GM18861 (cell line): Measurements from ENCODE around the gene LIPC.

Experiments
- ATAC-seq: cut with Tn5 transposase; IDR thresholded peaks from one replicate; pipeline ENCODE4 v1.9.1; 2021; ENCODE audit not compliant: unreplicated experiment

The LIPC gene

GRCh38 chr15:58453931-58454793, 22.4 kb downstream of the LIPC start:
- ATAC-seq: no peak

DNA sequence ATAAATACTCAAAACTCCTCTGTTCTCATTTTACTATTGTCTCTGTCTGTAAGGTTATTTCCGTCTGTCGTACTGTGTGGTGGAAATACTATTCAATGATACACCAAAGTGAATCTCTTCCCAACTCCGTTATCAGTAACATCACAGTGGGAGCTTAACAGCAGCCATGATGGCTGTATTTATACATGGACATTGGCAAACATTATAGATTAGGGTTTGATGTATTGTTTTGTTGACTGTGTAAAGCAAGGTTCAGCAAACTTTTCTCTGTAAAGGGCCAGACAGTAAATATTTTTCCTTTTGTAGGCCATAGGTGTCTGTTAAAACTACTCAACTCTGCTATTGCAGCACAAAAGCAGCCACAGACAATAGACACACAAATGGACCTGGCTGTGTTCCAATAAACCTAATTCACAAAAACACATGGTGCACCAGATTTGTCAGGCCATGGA, 23.2 kb downstream of the LIPC start:
- no peak for ATAC-seq

DNA sequence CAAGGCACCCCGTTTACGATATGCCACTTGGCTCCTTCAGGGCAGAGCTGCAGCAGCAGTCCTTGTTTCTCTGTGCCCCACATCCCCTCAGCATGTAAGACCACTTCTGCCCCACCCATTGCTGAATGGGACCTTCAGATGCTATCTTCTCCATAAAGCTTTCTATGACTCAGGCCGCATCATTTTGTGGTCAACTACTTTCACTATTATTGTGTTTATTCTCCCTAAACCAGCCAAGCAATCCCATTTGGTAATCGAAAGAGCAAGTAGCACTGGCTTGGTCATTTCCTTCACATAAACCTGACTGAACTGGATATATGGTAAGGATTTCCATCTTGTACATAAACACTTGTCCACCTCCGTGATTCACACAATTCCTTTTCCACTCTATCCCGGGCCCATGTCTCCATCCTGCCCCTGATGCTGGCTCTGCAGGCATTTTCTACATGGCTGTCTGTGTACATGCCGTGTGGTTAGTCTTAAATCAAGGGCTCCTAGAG, 25.7 kb downstream of the LIPC start:
- peak; percentile 63 for ATAC-seq

DNA sequence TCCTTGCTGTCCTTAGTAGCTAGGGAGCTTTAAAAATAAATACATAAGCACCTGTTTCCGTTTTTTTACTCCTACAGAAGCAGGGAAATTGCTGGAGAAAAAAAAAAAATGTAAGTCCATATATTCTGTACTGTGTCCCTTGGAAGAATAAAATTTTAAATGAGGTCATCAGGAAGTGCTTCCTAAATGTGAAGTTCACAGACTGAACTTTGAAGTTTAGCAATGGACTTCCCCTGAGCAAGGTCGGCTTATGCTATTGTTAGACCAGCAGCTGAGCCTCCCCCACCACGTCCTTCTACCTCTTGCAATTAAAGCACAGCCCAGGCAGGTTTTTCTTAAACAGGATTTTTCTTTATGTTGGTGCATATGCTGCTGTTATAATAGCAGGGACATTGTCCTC, 26.3 kb downstream of the LIPC start:
- no peak for ATAC-seq

DNA sequence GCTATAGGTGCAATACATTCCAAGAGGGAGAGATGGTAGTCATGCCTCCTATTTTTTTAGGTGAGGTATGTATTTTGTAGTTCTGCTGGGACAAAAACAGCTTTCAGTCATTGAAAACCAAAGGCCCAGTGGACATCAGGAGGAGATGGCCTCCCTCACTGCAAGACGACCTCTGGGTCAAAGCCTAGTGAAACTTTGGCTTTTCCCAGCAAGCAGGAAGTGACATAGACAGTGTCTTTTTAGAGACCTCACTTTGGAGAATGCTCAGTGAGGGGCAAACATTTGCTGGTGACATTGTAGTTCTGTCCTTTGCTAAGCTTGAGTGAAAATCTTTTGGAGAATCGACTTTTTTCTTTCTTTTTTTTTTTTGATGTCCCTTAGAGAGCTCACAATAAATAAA, 27.3 kb downstream of the LIPC start:
- no peak for ATAC-seq

DNA sequence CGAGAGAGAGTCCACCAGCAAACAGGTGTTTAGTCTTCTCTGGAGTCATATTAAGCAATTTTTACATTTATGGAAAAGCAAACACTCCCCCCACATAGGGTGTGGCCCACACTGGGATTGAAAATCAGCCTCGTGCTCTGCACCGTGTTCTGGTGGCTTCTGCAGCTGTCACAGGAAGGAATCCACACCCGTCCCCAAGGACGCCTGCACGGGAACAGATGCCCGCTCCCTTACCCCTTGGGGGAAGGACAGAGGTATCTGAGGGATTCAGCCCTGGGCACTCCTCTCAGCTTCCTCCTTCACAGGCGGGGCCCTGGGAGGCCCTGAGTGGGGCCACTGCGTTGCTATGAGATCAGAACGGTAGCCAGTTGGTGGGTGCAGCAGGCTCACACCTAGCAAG, 27.8 kb downstream of the LIPC start:
- no peak for ATAC-seq

DNA sequence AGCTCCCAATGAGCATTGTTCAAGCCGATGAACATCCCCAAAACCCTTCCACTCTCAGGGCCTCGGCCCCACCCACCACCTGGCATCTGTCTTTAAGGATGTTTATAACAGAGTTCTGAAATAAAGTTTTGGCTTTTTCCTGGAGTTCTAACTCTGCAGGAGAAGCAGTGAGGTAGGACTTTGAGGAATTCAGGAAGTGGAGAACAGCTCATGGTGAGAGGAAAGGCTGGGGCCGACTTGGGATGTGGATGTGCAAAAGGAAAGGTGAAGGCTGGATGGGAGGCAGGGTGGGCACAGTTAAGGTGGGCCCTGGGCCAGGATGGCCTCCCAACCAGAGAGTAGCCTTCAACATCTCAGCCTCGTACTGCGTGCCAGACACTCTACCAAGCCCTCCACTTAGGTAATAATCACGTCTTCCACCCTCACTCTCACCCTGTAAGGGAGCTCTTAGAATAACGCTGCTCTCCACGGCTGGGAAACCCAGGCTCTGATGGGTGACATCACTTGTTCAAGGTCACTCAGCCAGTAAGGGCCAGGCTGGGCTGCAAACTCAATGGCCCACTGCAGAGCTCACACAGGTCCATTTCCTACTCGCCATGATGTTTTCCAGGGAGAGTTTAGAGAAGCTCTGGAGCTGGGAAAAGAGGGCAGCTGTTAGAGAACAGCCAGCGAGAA, 28.5 kb downstream of the LIPC start:
- ATAC-seq: no peak

- no peak for ATAC-seq
Observed at GRCh38 chr15:58460872-58461271, 29.1 kb downstream of the LIPC start.

- ATAC-seq: no peak
Observed at GRCh38 chr15:58462547-58462946, 30.8 kb downstream of the LIPC start.

GRCh38 chr15:58462973-58463663, 31.3 kb downstream of the LIPC start:
- ATAC-seq: no peak

DNA sequence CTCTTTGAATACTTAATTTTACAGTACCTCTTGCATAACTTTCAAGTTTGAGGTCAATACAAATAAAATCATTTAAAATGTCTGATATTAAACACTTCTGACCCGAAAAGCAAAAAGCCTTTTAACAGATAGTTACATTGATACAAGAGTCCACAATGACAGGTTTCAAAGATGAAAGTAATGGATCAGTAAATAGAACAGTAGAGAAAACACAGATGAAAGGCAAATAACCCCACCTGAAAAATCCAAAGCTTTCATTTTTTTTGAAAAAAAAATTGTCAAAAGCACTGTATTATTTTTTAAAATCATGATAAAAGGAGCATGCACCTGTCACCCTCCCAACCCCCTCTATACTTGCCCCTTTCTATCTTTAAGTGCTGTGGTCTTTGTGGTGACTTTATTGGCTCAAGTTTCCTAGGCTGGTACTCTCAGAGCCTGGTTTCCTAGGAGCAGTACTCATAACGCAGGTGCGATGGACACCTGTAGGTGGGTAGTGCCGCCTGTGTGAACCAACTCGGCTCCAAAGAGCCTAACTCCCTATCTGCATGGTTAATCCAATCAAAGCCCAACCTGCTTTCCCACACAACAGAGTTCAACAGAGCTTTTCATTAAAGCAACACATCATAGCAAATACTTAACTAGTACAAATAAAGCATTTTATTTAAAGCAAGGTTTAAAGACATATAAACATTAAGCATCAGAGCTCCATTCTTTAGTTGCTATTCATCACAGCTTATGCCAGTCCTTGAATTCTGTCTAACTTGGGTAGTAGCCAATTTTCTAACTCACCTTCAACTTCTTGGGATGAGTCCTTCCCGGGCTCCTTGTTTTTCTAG, 32.2 kb downstream of the LIPC start:
- no peak for ATAC-seq

DNA sequence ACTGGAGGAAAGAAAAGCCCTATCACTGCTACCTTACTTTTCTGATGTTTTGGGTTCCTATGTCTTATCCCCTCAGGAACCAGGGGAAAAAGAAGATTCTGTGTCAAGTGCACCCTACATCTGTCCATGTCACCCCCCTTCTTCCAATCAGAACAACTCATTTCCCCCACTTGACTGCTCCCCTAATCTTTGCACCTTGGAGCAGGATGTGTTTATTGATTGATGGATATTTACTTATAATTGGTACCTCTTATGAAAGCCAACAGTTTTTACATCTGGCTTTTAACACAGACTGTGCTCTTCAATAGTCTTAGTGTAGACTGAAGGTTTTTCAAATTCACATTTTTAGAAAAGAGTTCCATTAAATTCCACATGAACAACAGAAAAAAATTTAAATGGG, 33.3 kb downstream of the LIPC start:
- no peak for ATAC-seq

GRCh38 chr15:58465866-58466517, 34.2 kb downstream of the LIPC start:
- ATAC-seq: no peak

- ATAC-seq: no peak
Observed at GRCh38 chr15:58466566-58466965, 34.8 kb downstream of the LIPC start.

- ATAC-seq: no peak
Observed at GRCh38 chr15:58467121-58467721, 35.4 kb downstream of the LIPC start.

- ATAC-seq: no peak
Observed at GRCh38 chr15:58467722-58468423, 36.1 kb downstream of the LIPC start.

- no peak for ATAC-seq
Observed at GRCh38 chr15:58469432-58470353, 37.9 kb downstream of the LIPC start.

GRCh38 chr15:58471348-58471747, 39.6 kb downstream of the LIPC start:
- ATAC-seq: no peak
